ENCODE results near the gene FMN2. TPM values are rescaled to one million over a fixed set of nuclear protein-coding genes. Genes with fewer than 3 reads are reported as not detected.

The FMN2 gene
- polyA plus RNA-seq, 3 donors = not detected

- H3K27me3 Mint-ChIP-seq (ENCODE audit: low read depth in 3 of 3) = peaks cover 0 to 4% (median 0%) of the 10 kb centered on the region in 3 donors
Observed at GRCh38 chr1:240114222-240114621, 22.5 kb downstream of the FMN2 start.

GRCh38 chr1:240115831-240116230 lies 24.1 kb downstream of the FMN2 start:
- no peak overlapping the region for H3K4me2 ChIP-seq (replicated peaks; ENCODE audit: extremely low read depth, low read length, poor library complexity, severe bottlenecking)
- H3K4me1 Mint-ChIP-seq = no peaks in the 10 kb centered on the region
- 86% methylated on average over 1 of the region's 6 CpGs for WGBS (ENCODE audit: insufficient coverage)
- no peak overlapping the region for H3K27ac Mint-ChIP-seq
- H3K4me1 ChIP-seq (ENCODE audit: control insufficient read depth in 1 of 2, insufficient read depth in 2 of 2, low read length in 2 of 2) = no peaks in the 10 kb centered on the region
- H3K79me2 ChIP-seq (ENCODE audit: insufficient read depth, low read length) = no peaks in the 10 kb centered on the region
- H3K4me3 Mint-ChIP-seq = no peak overlapping the region
- no peaks in the 10 kb centered on the region for H3K27me3 ChIP-seq (ENCODE audit: control insufficient read depth in 2 of 2, insufficient read depth in 2 of 2, low read length in 2 of 2)
- no peak overlapping the region for H3K27ac ChIP-seq (ENCODE audit: low read depth in 1 of 2, low read length in 2 of 2)
- no peak for DNase-seq
- no peak overlapping the region for H2AFZ ChIP-seq (ENCODE audit: insufficient read depth, low read depth, low read length, poor library complexity, severe bottlenecking)
- intact Hi-C loops (cut with micrococcal nuclease) = no loop called here
- H3K9me3 Mint-ChIP-seq = peaks cover 0 to 8% (median 3%) of the 10 kb centered on the region in 7 donors
- no peaks in the 10 kb centered on the region for H3K36me3 ChIP-seq (replicated peaks in 1 of 2; ENCODE audit: control insufficient read depth in 1 of 2, insufficient read depth in 2 of 2, low read length in 2 of 2)
- no peaks in the 10 kb centered on the region for H4K20me1 ChIP-seq (ENCODE audit: insufficient read depth, low read length)
- H3K9ac ChIP-seq (ENCODE audit: insufficient read depth, low read length, poor library complexity, severe bottlenecking) = no peak overlapping the region
- no peaks in the 10 kb centered on the region for H3K36me3 Mint-ChIP-seq
- no peak overlapping the region for H3K4me3 ChIP-seq (replicated peaks in 1 of 3; ENCODE audit: low read depth in 2 of 3, low read length in 3 of 3)
- no peak for TF ChIP-seq CTCF (IDR thresholded peaks at IDR 0.05)
- peaks cover 0 to 4% (median 0%) of the 10 kb centered on the region in 3 donors for H3K27me3 Mint-ChIP-seq (ENCODE audit: low read depth in 3 of 3)
- peaks cover 0 to 16% of the 10 kb centered on the region in 2 donors for H3K9me3 ChIP-seq (replicated peaks in 1 of 2; ENCODE audit: control insufficient read depth in 1 of 2, insufficient read depth in 1 of 2, low read length in 2 of 2)

More at GRCh38 chr1:240114222-240114621, 22.5 kb downstream of the FMN2 start:
- no peaks in the 10 kb centered on the region for H3K27me3 ChIP-seq (ENCODE audit: control insufficient read depth in 2 of 2, insufficient read depth in 2 of 2, low read length in 2 of 2)
- H3K36me3 ChIP-seq (replicated peaks in 1 of 2; ENCODE audit: control insufficient read depth in 1 of 2, insufficient read depth in 2 of 2, low read length in 2 of 2) = no peaks in the 10 kb centered on the region
- no peak overlapping the region for H3K4me3 ChIP-seq (replicated peaks in 1 of 3; ENCODE audit: low read depth in 2 of 3, low read length in 3 of 3)
- intact Hi-C loops (cut with micrococcal nuclease) = no loop called here
- H3K4me2 ChIP-seq (replicated peaks; ENCODE audit: extremely low read depth, low read length, poor library complexity, severe bottlenecking) = no peak overlapping the region
- Mint-ChIP-seq H3K9me3 (peaks cover 0 to 8% (median 3%) of the 10 kb centered on the region in 7 donors), H3K4me3 (no peak overlapping the region), H3K36me3 (no peaks in the 10 kb centered on the region), H3K4me1 (no peaks in the 10 kb centered on the region), H3K27ac (no peak overlapping the region)
- WGBS (ENCODE audit: insufficient coverage) = no CpG with 5 or more reads among the region's 1 CpG
- peaks cover 0 to 14% of the 10 kb centered on the region in 2 donors for H3K9me3 ChIP-seq (replicated peaks in 1 of 2; ENCODE audit: control insufficient read depth in 1 of 2, insufficient read depth in 1 of 2, low read length in 2 of 2)
- no peaks in the 10 kb centered on the region for H3K4me1 ChIP-seq (ENCODE audit: control insufficient read depth in 1 of 2, insufficient read depth in 2 of 2, low read length in 2 of 2)
- H4K20me1 ChIP-seq (ENCODE audit: insufficient read depth, low read length) = no peaks in the 10 kb centered on the region
- TF ChIP-seq CTCF (IDR thresholded peaks at IDR 0.05) = no peak
- no peak overlapping the region for H3K27ac ChIP-seq (ENCODE audit: low read depth in 1 of 2, low read length in 2 of 2)
- H3K79me2 ChIP-seq (ENCODE audit: insufficient read depth, low read length) = no peaks in the 10 kb centered on the region
- no peak overlapping the region for H3K9ac ChIP-seq (ENCODE audit: insufficient read depth, low read length, poor library complexity, severe bottlenecking)
- no peak for DNase-seq
- no peak overlapping the region for H2AFZ ChIP-seq (ENCODE audit: insufficient read depth, low read depth, low read length, poor library complexity, severe bottlenecking)
